CD1c-positive myeloid dendritic cell (primary cell): Measurements from ENCODE around the gene TMEM91.
"Not testable (repeated sequence)": the region's sequence is repeated elsewhere in the genome, so short reads cannot be mapped to it uniquely, and the experiment has no call there.

ENCODE experiments used
- DNase-seq: peaks from one replicate; pipeline ENCODE4 v3.0.0-alpha.2; 2016; ENCODE audit errors: extremely low spot score

Gene TMEM91

DNA sequence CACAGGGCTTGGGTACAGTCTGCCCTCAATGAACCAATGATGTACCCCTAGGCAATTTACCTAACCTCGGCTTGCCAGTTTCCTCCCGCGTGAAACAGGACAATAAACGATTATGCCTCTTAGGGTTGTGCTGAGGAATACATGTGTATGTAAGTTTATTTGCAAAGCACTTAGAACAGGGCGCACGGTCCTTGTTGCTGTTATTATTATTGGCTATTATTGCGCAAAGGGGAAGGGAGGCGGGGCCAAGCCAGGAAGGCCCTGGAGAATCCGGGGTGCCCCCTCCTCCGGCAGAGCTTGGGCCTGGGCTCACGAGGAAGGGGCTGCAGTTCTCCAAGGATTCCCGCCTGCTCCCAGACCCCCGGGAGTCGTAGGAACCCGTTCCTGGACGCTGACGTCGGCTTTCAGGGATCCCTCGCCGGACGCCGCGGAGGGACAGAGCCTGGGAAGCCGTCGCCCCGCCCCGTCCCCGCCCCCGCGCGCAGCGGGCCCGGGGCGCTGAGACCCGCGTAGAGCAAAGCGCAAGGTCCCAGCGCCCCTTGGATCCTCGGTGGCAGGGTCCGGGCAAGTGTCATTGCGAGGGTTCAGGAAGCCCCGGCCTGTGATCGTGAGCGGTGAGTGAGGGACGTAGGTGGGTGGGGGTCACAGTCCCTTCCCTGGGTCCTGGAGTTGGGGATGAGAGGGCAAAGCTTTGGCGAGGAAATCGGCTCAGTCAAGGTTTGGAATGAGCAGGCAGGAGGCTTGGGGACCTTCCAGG, at the start of gene TMEM91:
TMEM91 (plus strand) TSS at position 293 of the 757 bp plus-strand sequence. CDS start 1,777 bp downstream, outside the sequence.
- peak; percentile 53 for DNase-seq

DNA sequence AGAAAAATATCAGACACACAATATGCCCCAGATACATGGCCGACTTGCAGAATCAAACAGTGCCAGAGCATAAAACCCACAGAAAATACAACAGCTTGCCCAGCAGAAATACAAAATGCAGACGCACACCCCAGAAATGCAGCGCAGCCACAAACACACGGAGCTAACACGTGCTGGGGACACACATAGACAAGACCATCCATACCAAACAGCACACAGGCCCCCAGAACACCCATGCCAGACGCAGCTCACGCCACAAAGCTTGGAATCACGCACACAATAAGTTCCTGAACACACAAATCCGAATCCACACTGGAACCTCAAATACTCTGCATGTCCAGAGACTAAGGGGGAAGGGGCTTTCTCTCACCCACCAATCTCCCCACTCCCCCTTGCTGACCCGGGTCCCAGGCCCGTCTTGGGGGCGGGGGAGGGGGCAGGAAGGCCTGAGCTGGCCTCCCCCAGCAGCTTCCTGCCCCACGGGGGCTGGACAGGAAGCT, 49.2 kb upstream of the TMEM91 start:
- DNase-seq, result no peak

GRCh38 chr19:41327576-41328156, 48.7 kb upstream of the TMEM91 start:
- peak; percentile 96 for DNase-seq

- DNase-seq, result no peak
Observed at GRCh38 chr19:41328157-41328841, 48.0 kb upstream of the TMEM91 start.

DNA sequence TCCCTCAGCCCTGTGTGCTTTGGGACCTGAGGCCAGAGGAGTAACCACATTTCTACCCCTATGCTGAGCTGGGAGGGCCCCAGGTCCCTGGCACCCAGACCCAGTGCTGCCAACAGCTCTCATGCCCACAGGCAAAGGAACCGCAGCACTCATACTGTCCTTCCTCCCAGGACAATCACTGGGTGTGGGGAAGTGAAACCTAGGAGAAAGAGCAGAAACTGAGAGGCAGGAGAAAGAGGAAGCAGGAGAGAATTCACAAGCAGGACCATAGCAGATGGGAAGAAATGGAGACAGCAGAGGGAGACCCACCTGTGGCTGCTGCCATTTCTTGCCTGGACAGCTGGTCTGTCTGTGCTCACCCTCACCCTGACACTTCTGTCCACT, 47.5 kb upstream of the TMEM91 start:
- DNase-seq, result peak; percentile 91

DNA sequence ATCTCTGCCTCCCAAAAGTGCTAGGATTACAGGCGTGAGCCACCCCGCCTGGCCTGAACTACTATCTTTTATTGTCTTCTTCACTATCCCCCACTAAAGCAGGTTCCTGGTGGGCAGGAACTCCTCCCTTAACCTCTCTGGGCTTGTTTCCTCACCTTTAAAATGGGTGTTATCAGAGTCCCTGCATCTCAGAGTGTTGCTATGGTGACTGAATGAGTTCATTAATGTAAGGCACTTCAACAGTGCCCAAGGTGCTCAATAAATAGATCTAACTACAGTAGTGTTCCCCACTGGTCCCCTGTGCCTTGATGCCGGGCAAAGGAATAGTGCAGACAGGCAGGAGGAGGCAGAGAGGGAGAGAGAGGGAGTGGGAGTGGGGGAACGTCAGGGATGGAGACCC, 45.9 kb upstream of the TMEM91 start:
- no peak for DNase-seq

GRCh38 chr19:41330946-41331678, 45.2 kb upstream of the TMEM91 start:
- no peak for DNase-seq

DNA sequence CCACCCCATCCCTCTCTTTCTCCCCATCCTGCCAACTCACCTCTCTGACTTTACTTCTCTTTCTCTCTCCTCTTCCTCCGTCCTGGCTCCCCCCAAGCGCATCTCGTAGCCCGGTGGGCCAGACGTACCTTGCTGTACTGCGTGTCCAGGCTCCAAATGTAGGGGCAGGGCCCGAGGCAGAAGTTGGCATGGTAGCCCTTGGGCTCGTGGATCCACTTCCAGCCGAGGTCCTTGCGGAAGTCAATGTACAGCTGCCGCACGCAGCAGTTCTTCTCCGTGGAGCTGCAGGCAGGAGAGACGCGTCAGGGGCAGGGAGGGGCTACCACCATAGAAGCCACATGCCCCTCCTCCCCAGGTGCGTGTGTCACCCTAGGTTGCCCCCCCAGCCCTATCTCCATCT, 44.3 kb upstream of the TMEM91 start:
- DNase-seq, result no peak

- no peak for DNase-seq
Observed at GRCh38 chr19:41332468-41332867, 43.9 kb upstream of the TMEM91 start.

DNA sequence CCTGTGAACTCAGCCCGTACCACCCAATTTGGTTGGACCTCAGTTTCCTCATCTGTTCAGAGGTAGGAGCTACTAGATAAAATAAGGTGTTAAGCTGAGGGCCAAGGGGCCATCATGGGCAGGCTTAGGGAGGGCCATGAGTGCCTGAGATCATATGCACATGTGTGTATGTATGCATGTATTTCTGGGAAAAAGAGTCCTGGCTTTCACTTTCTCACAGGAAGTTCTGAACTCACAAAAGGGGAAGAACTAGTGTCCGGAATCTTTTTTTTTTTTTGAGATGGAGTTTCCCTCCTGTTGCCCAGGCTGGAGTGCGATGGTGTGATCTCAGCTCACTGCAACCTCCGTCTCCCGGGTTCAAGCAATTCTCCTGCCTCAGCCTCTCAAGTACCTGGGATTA, 41.5 kb upstream of the TMEM91 start:
- peak; percentile 85 for DNase-seq

GRCh38 chr19:41335467-41335866, 40.9 kb upstream of the TMEM91 start:
- DNase-seq, result no peak

GRCh38 chr19:41339936-41340335, 36.4 kb upstream of the TMEM91 start:
- DNase-seq, result no peak

DNA sequence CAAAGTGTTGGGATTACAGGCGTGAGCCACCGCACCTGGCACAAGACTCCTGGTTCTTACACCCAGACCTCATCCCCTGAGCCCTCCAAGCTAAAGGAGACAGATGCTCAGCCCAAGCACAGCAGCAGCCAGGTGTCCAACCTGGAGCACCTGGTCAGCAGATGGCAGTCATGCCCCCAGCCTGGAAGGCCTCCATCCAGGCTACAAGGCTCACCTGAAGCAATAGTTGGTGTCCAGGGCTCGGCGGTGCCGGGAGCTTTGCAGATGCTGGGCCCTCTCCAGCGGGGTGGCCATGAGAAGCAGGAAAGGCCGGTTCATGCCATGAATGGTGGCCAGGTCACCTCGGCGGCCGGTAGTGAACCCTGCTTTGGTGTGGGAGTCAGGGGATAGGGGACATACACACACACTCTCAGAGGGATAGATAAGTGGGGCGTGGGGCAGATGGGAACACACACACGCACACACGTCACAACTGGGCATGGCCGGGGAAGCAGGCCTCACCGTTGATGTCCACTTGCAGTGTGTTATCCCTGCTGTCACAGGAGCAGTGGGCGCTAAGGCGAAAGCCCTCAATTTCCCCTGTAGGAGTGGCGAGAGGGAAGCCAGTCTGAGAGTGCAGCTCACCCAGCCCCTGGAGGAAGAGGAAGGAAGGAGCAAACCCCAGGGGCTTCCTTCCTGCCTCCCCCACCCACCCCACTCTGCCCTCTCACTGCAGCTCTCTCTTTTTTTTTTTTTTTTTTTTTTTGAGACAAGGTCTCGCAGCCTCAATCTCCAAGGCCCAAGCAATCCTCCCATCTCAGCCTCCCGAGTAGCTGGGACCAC, 34.5 kb upstream of the TMEM91 start:
- DNase-seq, result peak; percentile 32

DNA sequence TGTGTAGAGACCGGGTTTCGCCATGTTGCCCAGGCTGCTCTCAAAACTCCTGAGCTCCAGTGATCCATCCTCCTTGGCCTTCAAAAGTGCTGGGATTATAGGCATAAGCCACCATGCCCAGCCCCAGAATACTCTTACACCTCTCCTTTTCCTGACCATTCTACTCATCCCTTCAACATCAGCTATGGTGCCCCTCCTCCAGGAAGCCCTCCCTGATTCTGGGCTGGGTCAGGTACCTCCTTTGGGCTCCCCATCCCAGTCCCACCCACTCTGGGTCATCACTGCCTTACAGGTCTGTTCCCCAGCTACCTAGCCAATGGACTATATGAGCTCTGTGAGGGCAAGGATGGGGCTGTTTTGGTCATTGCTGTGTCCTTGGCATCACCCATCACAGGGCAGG, 32.2 kb upstream of the TMEM91 start:
- DNase-seq, result no peak

DNA sequence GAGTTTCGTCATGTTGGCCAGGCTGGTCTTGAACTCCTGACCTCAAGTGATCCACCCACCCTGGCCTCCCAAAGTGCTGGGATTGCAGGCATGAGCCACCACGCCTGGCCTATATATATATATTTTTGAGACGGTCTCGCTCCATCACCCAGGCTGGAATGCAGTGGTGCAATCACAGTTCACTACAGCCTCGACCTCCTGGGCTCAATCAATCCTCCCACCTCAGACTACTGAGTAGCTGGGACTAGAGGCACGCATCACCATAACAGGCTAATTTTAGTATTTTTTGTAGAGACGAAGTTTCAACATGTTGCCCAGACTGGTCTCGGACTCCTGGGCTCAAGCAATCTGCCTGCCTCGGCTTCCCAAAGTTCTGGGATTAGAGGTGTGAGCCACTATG, 29.4 kb upstream of the TMEM91 start:
- not testable (repeated sequence) for DNase-seq

DNA sequence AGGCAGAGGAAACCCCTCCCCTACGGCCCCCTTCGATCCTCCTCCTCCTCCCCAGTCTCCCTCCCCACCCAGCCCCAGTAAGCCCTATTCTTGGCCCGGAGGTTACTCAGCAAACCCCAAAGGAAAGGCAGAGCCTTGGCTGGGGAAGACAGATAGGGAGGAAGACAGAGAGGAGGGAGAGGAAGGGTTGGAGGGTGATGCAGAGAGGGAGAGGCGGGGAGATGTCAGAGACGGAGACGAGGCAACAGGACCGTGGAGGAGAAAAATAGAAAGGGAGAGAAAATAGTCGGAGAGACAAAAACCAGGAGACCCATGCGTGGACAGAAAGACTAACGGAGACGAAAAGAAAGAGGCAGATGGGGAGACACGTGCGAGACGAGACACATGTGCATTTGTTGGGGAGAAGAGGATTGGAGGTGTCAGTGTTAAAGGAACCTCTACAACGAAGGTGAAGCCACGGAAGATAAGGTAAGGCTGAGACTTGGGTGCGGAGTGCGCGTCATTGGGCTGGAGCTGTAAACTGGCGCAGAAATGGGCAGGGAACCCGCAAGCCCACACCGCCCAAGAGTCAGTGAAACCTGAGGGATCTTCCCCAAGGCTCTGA, 25.5 kb upstream of the TMEM91 start:
- no peak for DNase-seq

DNA sequence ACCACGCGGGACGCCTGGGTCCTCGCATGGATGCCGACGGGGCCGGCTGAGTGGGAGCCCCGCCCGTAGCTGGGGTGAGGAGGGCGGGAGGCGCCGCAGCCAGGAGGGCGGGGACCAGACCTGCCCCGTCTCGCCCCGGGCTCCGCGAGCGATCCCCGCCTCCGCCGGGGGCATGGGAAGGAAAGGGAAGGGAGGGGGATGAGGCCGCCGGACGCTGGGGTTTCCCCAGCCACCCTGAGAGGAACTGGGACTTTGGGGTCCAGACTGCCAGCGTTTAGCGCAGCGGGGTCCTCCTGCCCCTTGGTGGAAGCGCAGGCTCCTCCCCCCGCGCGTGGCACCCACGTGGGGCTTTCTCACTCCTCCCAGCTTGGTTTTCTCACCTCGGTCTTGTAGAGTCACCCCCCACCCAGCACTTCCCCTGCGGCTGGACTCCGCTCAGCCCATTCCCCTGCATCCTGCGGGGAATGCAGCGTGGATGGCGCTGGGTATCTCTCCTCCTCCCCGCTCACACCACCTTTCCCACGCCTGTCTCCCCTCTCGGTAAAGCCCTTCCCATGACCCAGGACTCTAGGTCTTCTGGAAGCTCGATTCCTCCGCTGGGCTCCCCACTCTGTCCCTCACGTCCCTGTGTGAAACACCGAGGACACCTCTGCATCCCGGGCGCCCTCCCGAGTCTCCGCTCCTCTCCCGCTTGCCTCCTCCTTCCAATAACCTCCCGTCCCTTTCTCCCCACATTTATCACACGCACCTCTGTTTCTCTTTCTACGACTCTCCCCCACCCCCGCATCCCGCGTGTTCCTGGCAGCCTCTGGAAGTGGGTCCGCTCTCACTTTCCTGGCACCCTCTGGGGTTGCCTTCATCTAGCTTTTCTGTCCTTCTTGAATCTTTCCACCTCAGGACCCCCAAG, 24.7 kb upstream of the TMEM91 start:
- peak; percentile 87 for DNase-seq

DNA sequence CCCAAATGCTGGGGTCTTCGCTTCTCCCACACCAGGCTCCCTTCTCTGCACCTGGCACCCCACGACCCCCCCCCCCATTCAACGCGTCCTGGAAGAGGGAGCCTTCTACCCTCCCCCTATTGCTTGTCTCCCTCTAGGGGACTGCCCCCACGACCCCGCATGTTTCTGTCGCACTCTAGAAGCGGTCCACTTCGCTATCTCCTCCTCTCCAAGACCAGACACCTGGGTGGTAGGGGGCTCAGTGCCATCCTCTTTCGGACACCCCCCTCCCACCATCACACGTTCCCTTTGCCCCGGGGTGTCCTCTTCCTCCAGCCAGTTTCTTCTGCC, 24.1 kb upstream of the TMEM91 start:
- no peak for DNase-seq

GRCh38 chr19:41352609-41353465, 23.5 kb upstream of the TMEM91 start:
- peak; percentile 78 for DNase-seq
